ENCODE results near the gene DSCAM. TPM values are rescaled to one million over a fixed set of nuclear protein-coding genes. Genes with fewer than 3 reads are reported as not detected.

The DSCAM gene
- total RNA-seq, 1 donor from 2014 or later: not detected

DNA sequence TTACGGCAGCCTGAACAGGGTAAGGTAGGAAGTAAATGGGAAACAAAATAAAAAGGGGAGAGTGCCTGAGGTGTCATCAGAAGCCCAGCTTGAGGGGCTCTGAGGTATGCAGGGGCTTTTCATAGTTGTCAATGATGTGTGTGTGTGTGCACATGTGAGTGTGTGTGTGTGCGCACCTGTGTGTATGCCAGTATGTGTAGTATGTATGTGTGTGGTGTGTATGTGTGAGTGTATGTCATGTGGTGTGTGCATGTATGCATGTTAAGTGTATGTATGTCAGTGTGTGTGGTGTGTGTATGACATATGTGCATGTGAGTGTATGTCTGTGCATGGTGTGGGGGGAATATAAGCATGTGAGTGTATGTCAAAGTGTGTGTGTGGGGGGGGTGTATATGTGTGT lies 184.1 kb downstream of the DSCAM start:
- intact Hi-C loops (cut with micrococcal nuclease): no loop called here

DNA sequence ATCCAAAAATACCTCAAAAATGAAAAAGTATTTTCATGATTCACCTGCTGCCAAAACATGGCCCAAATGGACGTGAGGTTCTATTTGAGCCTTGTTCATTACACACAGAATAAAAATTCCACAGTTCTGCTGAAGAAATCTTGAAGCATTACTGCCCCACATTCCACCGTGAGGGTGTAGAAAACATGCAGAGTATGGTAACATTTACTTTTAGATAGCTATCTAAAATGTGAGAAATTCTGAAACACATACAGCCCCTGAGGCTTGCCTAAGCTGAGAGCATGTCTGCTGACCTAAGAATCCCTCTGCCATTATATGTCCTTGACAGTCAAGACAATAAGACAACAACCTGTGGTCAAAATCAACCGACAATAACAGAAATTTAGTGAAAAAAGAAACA lies 186.5 kb downstream of the DSCAM start:
- intact Hi-C loops (cut with micrococcal nuclease): no loop called here

DNA sequence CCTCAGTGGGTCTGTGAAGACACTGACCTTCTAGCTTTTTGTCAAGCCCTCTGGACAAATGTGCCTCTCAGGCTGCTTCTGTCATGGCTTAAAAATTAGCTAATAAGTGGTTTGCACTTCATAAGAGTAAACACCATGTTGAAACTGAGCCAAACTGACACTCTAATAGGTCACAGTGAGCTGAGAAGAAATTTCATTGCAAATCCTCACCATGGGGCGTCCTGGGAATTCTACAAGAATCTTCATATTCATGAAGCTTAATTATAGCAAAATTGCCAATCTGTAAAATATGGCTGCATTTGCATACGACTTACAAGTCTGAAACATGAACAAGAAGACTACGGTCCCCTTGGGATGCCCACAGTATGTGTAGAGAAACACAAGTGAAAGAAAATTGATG lies 188.6 kb downstream of the DSCAM start:
- intact Hi-C loops (cut with micrococcal nuclease): no loop called here

DNA sequence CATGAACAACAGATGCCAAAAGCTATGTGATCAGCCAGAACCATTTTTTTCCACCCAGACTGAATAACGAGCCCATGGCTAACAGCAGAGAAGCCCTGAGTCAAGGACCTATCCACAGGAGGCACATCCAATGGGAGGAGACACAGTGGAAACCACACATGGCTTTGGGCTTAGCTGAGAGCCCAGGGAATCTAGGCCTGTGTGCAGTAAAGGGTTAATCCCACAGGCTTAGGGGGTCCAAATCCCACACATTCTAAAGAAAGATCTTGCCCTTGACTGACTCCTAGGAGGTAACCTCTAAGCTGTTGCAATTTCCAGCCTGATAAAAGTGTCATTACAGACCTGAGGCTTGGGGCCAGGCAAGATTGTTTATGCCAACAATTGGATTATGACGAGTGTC lies 194.5 kb downstream of the DSCAM start:
- intact Hi-C loops (cut with micrococcal nuclease): no loop called here

DNA sequence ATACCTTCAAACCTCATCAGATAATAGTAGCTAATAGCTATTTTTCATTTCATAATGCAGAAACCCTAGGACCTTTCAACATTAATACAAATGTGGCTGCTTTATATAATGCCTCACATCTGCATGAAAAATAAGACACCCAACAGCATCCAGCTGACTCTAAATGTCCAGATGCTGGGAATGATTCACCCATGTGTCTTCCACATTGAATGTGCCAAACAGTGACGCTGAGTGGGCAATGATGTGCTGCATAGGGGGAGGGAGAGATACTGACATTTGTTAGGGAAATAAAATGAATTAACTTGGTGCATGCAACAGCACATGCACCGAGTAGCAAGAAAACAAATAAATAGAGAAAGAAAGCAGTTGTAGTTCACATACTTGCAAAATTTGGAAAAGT lies 199.3 kb downstream of the DSCAM start:
- intact Hi-C loops (cut with micrococcal nuclease): no loop called here

DNA sequence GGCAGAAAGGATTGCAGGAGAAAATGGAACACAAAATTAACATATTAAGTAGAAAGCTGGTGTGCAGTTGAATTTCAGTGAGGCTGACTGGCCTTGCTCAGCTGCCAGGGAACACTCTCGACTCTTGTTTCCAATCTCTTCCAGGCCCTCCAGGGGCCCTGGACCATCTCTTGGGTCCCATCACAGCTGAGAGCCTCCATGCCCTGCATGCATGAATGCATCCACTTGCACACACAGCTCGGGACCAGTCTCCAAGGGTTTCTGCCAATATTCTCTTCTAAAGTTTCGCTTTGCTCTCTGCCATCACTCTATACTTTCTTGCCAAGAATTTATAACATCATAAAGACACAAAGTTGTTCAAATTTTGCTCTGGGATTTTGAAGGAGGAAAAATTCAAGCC lies 200.3 kb downstream of the DSCAM start:
- intact Hi-C loops (cut with micrococcal nuclease): no loop called here

DNA sequence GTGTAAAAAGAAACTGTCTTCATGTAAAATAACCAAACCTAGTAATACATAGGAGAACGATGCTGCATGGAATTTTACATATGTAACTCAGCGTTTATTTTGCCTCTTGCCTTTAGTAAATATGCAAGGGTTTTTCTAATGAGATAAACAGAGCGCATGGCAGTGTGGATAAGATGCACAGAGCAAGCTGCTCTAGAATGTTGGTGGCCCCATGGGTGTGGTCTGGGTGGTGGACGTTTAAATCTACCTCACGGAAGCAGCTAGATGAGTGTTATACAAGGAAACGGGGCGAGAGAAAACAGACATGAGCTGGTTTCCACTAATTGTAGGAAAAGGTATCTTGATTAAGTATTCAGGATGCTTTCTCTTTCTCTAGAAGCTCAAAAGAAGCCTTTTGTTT lies 205.9 kb downstream of the DSCAM start:
- intact Hi-C loops (cut with micrococcal nuclease): no loop called here

DNA sequence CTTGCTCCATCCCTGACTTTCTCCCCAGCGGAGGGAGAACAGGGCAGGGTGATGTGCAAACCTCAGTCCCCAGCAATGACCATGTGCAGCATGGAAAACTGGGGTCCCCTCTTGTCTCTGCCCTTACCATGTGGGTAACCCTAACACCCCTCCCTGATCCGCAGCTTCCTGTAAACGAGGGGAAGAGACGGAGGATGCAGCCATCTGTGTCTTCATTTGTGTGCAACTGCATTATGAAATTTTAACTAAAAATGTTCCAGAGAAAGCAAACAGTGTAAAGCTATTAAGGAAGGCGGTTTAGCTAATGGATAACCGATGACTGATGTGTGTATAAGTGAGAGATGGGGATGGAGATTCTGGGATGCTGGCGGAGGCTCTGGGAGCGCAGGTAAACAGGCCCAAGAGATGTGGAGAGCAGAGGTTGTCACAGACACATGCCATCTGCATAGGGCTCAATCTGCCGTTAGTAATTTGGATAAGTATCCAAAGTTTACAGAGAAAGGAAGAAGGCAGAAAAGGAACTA lies 206.6 kb downstream of the DSCAM start:
- intact Hi-C loops (cut with micrococcal nuclease): no loop called here

DNA sequence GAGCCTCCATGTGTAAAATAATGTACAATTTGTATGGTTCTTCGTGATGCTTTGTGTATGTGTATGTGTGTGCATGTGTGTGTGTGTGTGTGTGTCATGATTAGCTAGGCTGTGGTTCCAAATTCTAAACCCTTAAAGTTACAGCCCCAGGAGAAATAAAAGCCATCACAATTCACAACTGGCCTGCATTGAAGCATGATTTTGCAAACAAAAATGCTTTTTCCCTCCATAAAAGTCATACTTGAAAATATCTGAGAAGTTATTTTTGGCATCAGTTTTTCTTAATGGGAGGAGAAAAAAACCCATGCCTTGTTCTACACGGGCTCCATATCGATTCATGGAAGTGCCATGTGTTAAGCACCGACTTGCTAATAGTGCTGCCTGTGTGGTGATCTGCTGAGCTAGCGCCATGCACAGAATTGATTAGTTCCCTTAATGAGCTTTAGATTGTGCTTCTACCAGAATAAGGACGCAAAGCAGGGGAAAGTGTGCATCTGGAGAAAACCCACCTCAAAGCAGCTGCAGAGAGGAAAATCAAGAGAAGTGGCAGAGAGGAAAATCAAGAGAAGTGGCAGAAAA lies 207.3 kb downstream of the DSCAM start:
- intact Hi-C loops (cut with micrococcal nuclease): no loop called here

DNA sequence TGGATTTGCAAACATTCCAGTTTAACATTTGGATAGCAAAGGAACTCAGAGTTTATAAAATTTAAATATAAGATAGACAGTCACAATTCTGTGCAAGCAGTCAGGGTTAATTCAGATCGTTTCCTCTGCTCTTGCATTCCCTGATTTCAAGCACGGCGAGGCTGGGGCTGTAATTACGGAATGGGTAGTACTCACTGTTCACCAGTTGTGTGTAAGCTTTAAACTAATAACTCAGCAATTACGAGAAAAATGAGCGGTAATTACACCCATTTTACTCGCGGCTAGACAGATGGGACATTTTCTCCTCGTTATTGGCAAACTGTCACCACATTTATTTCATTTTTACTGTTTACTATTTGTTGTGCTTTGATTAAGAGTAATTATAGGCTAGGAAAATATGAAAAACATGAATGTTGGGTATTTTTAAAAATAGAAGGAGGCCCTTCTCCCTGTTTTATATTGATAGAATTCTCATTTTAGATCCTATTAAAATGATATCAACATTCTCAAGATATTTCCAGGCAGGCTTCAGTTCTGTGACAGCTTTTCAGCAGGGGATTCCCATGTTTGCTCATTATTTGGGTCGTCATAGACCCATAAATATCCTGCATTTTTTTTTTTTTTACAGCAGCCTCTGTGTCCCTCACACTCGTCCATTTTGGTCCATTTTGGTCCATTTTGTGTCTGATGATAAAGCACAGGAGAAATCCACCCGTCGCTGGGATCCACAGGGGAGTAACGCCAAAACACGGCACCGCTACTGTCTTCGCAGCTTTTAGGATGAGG lies 208.3 kb downstream of the DSCAM start:
- intact Hi-C loops (cut with micrococcal nuclease): no loop called here

DNA sequence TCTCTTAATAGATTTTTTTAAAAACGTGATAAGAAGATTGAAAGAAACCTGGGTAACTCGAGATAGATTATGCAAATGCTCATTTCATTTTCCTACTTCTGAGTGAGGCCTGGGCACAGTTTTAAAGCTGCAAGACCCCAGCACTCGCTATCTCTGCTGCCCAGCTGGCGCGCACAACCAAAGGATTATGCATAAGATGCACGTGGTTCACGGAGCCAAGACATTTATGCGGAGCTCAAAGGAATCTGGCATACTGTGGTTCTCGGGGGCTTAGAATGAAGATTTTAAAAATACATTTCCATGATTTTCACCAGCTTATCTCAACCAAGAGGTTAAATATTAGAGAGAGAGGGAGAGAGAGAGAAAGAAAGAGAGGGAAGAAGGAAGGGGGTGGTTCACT lies 210.9 kb downstream of the DSCAM start:
- intact Hi-C loops (cut with micrococcal nuclease): no loop called here

DNA sequence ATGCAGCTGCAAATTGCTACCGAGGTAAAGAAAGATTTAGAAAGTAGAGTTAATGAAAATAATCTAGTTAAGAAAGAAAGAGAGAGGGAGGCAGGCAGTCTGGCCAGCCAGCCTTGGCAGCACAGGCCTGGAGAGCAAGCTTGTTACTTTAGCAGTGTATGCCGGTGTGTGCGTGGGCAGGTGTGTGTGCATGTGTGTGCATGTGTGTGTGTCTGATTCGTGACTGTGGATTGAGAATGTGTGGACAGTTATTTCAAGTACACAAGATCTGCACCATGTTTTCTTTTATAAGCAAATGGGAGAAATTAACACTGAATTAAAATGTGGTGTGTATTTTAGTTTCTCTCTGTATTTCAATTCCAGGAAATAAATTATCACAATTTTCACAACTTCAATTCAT lies 211.6 kb downstream of the DSCAM start:
- intact Hi-C loops (cut with micrococcal nuclease): no loop called here

DNA sequence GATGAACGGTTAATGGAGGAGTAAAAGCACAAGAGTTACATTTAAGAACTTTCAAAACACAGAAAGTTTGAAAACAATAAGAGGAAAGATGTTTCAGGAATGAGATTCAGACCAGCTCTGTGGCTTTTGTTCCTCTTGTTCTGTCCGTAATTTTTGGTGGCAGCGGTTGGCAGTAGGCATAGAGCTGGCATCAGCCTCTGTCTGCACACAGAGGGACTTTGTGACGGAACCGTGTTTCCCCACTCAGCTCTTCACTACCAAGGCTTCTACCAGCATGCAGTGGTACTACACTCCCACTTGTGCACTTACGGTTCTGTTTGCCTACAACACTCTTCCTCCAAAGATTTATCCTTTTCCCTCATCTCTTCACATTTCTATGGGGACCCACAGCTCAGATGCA lies 212.8 kb downstream of the DSCAM start:
- intact Hi-C loops (cut with micrococcal nuclease): no loop called here

DNA sequence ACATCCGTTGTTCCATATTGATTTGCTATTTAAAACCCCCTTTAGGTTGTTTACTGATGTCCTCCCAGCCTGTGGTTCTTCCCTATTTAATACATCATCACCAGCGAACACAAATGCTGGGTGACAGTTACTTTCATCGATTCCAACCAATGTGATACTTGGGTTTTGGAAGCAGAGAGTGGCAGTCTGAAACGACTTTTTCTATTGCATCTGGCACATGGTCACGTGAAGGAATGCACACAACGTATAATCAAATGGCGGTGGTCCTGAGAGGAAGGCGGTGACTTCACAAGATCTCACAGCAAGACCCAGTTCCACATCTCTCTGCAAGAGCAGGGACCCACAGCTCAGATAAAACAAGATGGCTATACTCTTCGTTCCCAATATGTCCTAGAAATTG lies 213.9 kb downstream of the DSCAM start:
- intact Hi-C loops (cut with micrococcal nuclease): no loop called here

DNA sequence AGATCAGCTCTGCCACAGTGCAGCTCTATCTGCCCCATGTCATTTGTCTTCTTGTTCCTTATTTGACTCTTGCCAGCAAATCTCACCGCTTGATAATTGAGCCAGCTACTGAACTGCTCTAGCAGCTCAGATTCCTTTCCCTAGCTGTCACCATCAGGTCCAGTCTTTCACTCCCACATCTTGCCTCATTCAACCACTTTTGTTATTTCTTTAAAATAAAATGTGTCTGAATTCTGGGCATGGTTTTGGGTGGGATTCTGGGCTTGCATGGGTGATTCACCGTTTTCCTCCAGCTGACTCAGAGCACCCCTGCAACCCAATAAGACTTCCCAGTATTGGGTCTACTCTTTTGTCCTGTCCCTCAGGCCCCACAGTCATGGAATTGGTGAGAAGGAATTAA lies 215.7 kb downstream of the DSCAM start:
- intact Hi-C loops (cut with micrococcal nuclease): no loop called here

DNA sequence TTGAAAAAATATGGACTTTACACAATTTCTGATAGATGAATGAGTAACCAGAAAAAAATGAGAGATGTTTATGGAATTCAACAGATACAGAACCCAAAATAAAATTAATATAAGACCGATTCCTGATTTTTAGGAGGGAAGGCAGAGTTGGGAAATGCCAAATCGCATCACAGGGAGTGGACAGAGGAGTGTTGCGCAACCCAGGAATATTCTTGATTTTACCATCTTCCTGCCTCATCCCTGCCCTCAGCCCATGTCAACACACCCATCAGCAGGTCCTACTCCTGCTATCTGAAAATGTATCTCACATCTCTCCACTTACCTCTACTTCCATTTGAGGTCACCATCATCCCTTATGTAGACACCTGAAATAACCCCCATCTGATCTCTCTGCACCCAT lies 221.0 kb downstream of the DSCAM start:
- intact Hi-C loops (cut with micrococcal nuclease): no loop called here

DNA sequence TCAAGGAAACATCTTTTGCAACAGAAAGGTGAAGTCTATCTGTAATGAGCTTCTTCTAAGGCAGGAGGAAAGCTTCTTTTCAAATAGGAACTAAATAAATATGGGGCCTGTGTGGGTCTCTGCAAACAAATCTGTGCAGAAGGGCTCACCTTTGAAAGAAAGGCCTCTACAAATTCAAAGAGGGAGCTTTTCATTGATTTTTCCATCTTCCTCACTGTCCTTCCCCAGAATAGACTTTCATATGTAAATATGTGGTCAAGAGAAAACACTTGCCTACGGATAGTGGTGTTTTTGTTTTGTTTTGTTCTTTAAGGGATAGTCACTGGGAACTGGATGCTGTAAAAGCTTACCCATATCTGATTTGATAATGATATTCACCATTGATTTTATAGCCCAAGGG lies 223.4 kb downstream of the DSCAM start:
- intact Hi-C loops (cut with micrococcal nuclease): no loop called here

DNA sequence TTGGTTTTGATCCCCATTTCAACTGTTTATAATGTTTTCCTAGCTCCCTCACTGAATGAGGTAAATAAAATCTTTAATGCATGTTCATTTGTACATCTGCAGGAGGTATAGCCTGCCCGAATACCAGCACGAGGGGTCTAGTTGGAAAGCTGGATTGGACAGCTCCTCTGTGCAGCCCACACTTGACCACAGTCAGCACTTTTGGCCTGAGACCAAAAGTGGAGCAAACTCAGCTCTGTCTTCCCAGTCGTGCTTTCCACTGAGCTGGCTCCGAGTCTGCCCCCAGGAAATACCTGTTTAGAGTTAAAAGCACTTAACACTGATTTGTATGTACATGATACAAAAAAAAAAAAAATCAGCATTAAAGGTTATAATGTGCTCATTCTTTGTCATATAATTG lies 224.4 kb downstream of the DSCAM start:
- intact Hi-C loops (cut with micrococcal nuclease): no loop called here

DNA sequence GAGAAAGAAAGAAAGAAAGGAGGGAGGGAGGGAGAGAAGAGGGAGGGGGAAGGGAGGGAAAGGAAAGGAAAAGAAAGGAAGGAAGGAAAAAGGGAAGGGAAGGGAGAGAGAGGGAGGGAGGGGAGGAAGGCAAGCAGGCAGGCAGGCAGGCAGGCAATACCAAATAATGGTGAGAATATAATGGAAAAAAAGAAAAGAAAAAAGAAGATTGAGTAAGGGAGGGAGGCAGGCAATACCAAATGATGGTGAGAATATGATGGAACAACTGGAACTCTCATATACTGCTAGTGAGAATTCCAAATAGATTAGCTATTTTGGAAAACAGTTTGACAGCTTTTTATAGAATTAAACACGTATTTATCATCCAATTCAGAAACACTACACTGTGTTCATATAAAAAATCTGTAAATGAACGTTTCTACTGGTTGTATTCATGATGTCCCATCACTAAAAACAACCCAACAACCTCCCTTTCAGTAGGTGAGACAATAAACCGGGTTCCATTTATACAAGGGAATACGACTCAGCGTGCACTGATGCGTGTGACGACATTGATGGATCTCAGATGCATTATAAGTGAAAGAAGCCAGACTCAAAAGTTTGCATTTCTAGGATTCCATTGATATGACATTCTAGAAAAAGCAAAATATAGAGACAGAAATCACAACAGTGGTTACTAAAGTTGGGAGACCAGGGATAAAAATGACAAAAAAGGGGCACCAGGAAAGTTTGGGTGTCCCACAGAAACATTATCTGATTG lies 226.4 kb downstream of the DSCAM start:
- intact Hi-C loops (cut with micrococcal nuclease): no loop called here

DNA sequence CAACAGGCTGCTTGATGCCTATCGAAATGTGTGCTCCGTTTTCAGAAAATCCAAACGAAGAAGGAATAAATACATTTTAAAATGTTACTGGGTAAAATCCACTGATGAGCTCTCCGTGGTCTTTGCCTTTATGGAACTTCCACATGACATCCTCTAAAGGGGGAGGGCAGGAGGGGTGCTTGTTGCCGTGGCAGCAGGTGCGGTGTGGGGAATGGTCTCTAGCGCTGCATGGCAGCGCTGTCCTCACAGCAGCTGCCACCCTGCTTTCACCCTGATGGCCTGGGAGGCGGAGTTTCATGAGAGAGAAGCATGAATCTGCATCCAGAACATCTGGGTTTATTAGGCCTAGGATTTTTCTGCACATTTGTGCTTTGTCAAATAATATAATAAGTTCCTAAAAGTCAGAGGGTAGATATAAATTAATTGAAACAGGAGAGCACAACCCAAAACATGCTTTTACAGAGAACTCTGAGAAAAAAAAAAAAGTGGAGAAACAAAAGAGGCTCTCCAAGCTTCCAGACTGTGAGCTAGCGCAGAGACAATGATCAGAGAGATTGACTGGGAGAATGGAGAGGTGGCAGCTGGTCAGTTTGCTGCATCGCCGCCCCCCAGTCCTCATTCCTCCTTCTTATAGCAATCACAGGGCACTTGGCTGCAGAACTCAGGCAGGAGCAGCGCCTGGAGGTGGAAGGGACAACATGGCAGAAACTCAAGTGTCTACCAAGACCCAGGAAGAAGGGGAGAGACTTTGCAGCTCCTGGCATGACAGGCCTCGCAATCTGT lies 228.6 kb downstream of the DSCAM start:
- intact Hi-C loops (cut with micrococcal nuclease): loop anchor here (5.0 kb wide), 1 partner anchor 449 kb away; no protein-coding TSS in a partner anchor

DNA sequence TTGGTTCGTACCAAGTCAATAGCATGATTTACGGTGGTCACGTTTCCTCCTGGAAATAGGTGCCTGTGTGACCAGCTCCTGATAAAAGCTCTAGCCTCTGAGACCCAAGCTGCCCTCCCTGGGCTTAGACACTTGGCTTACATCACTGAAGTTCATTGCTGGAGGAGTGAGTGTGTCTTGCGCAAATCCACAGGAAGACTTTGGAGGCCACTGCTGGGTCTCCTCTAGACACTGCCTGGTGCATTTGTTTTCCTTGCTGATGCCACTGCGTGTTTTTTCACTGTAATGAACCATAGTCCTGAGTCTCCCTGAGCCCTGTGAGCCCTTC lies 230.6 kb downstream of the DSCAM start:
- intact Hi-C loops (cut with micrococcal nuclease): loop anchor here (5.0 kb wide), 1 partner anchor 451 kb away; no protein-coding TSS in a partner anchor

All from T-helper 1 cell treated with Interleukin-12 subunit alpha and Interleukin-12 subunit beta and Interleukin-4 antibody, amounts not matched to agents 30 ng/mL and 1 ng/mL, for 36 hours (primary cell).